ENCODE results near the gene SART1. TPM values are rescaled to one million over a fixed set of nuclear protein-coding genes. Genes with fewer than 3 reads are reported as not detected.
"Not testable (repeated sequence)": the region's sequence is repeated elsewhere in the genome, so short reads cannot be mapped to it uniquely, and the experiment has no call there.

Gene SART1
- polyA plus RNA-seq, 1 donor, result 38.1 TPM

DNA sequence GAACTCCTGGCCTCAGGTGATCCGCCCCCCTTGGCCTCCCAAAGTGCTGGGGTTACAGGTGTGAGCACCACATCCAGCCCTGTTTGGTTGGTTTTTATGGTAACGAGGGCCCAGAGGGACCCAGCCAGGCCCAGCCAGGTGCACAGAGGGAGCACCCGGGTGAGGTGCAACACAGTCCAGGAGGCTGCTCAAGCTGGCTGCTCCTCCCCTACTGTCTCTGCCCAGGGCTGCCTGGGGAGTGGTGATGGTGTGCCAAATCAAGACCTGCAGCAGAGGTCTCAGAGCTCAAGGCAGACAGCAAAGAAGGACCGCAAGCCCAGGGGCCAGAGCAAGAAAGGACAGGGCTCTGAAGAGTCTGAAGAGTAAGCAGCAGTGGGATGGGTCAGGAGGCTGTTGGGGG lies 14.9 kb upstream of the SART1 start:
- Histone ChIP-seq H3K27ac (ENCODE audit: low read length) (no peak overlapping the region), H3K4me3 (ENCODE audit: low read length) (no peak overlapping the region), H3K9me3 (ENCODE audit: control insufficient read depth, low read depth, low read length) (no peaks in the 10 kb centered on the region), H3K36me3 (ENCODE audit: control insufficient read depth, insufficient read depth, low read length) (no peaks in the 10 kb centered on the region), H3K4me1 (ENCODE audit: control insufficient read depth, insufficient read depth, low read length) (no peaks in the 10 kb centered on the region), H3K27me3 (ENCODE audit: control insufficient read depth, insufficient read depth, low read length) (peaks cover 10% of the 10 kb centered on the region)
- no CpG with 5 or more reads among the region's 4 CpGs for WGBS (ENCODE audit: insufficient coverage, low lambda C conversion rate)
- DNase-seq, result no peak

DNA sequence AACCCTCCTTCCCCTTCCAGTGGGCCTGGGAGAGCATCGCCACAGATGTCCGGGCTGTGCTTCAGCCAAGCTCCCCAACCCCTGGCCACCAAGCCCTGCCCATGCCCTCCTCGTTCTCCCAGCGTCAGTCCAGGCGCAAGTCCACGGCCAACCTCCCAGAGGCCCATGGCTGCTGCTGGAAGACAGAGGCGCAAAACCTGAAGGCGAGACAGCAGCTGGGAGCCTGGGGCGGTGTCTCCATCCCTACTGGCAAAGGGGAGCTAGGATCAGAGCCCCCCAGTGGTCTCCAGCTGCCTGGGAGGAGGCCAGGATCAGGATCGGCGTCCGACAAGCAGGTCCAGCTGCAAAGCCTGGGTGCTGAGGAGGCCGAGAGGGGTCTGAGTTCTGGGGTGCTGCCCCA lies 14.4 kb upstream of the SART1 start:
- no peaks in the 10 kb centered on the region for H3K4me1 ChIP-seq (ENCODE audit: control insufficient read depth, insufficient read depth, low read length)
- H3K4me3 ChIP-seq (ENCODE audit: low read length), result no peak overlapping the region
- no peak overlapping the region for H3K27ac ChIP-seq (ENCODE audit: low read length)
- H3K9me3 ChIP-seq (ENCODE audit: control insufficient read depth, low read depth, low read length), result no peaks in the 10 kb centered on the region
- no CpG with 5 or more reads among the region's 13 CpGs for WGBS (ENCODE audit: insufficient coverage, low lambda C conversion rate)
- DNase-seq, result no peak
- H3K36me3 ChIP-seq (ENCODE audit: control insufficient read depth, insufficient read depth, low read length), result no peaks in the 10 kb centered on the region
- peaks cover 10% of the 10 kb centered on the region for H3K27me3 ChIP-seq (ENCODE audit: control insufficient read depth, insufficient read depth, low read length)

DNA sequence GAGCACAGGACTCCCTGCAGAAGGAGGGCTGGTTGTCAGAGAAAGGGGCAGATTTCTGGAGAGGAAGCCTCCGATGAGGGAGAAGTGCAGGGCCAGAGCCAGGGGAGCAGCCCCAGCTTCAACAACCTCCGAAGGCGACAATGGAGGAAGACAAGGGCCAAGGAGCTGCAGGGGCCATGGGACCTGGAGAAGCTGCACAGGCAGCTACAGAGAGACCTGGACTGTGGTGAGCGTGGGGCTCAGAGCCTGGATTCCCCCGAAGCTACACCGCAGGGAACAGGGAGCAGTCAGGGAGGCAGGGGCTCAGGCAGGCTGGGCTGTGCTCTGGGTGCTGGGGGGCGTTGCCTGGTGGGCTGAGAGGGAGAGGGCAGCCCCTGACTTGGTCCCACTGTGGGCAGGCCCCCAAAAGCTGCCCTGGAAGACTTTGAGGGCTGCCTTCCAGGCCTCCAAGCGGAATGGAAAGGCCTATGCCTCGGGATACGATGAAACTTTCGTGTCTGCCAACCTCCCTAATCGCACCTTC lies 13.9 kb upstream of the SART1 start:
- H3K4me3 ChIP-seq (ENCODE audit: low read length), result no peak overlapping the region
- H3K36me3 ChIP-seq (ENCODE audit: control insufficient read depth, insufficient read depth, low read length), result no peaks in the 10 kb centered on the region
- WGBS (ENCODE audit: insufficient coverage, low lambda C conversion rate), result no CpG with 5 or more reads among the region's 12 CpGs
- H3K27ac ChIP-seq (ENCODE audit: low read length), result no peak overlapping the region
- no peak for DNase-seq
- peaks cover 5% of the 10 kb centered on the region for H3K27me3 ChIP-seq (ENCODE audit: control insufficient read depth, insufficient read depth, low read length)
- H3K4me1 ChIP-seq (ENCODE audit: control insufficient read depth, insufficient read depth, low read length), result no peaks in the 10 kb centered on the region
- no peaks in the 10 kb centered on the region for H3K9me3 ChIP-seq (ENCODE audit: control insufficient read depth, low read depth, low read length)

DNA sequence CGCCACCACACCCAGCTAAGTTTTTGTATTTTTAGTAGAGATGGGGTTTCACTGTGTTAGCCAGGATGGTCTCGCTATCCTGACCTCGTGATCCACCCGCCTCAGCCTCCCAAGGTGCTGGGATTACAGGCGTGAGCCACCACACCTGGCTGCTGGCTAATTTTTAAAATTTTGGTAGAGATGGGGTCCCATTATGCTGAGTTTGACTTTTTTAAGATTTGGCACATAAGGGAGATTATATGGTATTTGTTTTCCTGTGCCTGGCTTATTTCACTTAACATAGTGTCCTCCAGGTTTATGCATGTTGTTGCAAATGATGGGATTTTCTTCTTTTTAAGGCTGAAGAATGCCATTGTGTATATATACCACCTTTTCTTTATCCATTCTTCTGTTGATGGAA lies 10.8 kb upstream of the SART1 start:
- H3K36me3 ChIP-seq (ENCODE audit: control insufficient read depth, insufficient read depth, low read length); H3K9me3 ChIP-seq (ENCODE audit: control insufficient read depth, low read depth, low read length); H3K27me3 ChIP-seq (ENCODE audit: control insufficient read depth, insufficient read depth, low read length); DNase-seq; H3K4me1 ChIP-seq (ENCODE audit: control insufficient read depth, insufficient read depth, low read length); H3K4me3 ChIP-seq (ENCODE audit: low read length); H3K27ac ChIP-seq (ENCODE audit: low read length): not testable (repeated sequence)
- 100% methylated on average over 1 of the region's 5 CpGs for WGBS (ENCODE audit: insufficient coverage, low lambda C conversion rate)

DNA sequence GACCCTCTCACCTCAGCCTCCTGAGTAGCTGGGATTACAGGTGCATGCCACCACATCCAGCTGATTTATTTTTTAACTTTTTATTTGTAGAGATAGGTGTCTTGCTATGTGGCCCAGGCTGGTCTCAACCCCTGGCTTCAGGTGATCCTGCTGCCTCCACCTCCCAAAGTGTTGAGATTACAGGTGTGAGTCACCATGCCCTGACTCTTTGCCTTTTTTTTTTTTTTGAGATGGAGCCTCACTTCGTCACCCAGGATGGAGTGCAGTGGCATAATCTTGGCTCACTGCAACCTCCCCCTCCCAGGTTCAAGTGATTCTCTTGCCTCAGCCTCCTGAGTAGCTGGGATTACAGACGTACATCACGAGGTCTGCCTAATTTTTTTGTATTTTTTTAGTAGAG lies 9.9 kb upstream of the SART1 start:
- not testable (repeated sequence) for H3K36me3 ChIP-seq (ENCODE audit: control insufficient read depth, insufficient read depth, low read length); H3K4me3 ChIP-seq (ENCODE audit: low read length); H3K9me3 ChIP-seq (ENCODE audit: control insufficient read depth, low read depth, low read length); DNase-seq; H3K27ac ChIP-seq (ENCODE audit: low read length); H3K27me3 ChIP-seq (ENCODE audit: control insufficient read depth, insufficient read depth, low read length); H3K4me1 ChIP-seq (ENCODE audit: control insufficient read depth, insufficient read depth, low read length)
- WGBS (ENCODE audit: insufficient coverage, low lambda C conversion rate), result 100% methylated on average over 1 of the region's 3 CpGs

DNA sequence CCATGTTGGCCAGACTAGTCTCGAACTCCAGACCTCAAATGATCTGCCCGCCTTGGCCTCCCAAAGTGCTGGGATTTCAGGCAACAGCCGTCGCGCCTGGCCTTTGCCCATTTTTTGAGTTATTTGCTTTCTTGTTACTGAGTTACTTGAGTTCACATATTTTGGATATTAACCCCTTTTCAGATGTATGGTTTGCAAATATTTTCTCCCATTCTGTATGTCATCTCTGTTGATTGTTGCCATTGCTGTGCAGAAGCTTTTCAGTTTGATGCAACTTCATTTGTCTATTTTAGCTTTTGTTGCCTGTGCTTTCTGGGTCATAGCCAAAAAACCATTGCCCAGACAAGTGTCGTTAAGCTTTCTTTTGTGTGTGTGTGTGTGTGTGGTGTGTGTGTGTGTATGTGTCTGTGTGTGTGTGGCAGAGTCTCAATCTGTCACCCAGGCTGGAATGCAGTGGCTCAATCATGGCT lies 9.4 kb upstream of the SART1 start:
- peaks cover 5% of the 10 kb centered on the region for H3K27me3 ChIP-seq (ENCODE audit: control insufficient read depth, insufficient read depth, low read length)
- no peaks in the 10 kb centered on the region for H3K4me1 ChIP-seq (ENCODE audit: control insufficient read depth, insufficient read depth, low read length)
- H3K36me3 ChIP-seq (ENCODE audit: control insufficient read depth, insufficient read depth, low read length), result no peaks in the 10 kb centered on the region
- no CpG with 5 or more reads among the region's 6 CpGs for WGBS (ENCODE audit: insufficient coverage, low lambda C conversion rate)
- no peak overlapping the region for H3K4me3 ChIP-seq (ENCODE audit: low read length)
- H3K9me3 ChIP-seq (ENCODE audit: control insufficient read depth, low read depth, low read length), result peaks cover 4% of the 10 kb centered on the region
- no peak overlapping the region for H3K27ac ChIP-seq (ENCODE audit: low read length)
- DNase-seq, result no peak

DNA sequence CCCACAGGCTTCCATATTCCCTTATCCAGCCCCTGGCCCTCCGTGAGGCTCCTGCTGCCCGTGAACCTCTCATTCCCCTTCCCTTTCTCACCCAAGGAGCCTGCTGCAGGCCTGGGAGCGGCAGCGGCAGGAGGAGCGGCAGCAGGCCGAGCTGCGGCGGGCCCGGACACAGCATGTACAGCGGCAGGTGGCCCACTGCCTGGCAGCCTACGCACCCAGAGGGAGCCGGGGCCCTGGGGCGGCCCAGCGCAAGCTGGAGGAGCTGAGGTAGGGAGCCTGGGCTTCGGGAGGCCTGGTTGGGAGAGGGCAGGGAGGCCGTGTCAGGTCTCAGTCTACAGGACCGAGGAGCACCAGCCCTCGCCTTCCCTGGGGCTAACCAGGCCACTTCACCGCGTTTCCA lies 8.1 kb upstream of the SART1 start:
- no CpG with 5 or more reads among the region's 20 CpGs for WGBS (ENCODE audit: insufficient coverage, low lambda C conversion rate)
- no peaks in the 10 kb centered on the region for H3K36me3 ChIP-seq (ENCODE audit: control insufficient read depth, insufficient read depth, low read length)
- DNase-seq, result no peak
- H3K27ac ChIP-seq (ENCODE audit: low read length), result no peak overlapping the region
- H3K9me3 ChIP-seq (ENCODE audit: control insufficient read depth, low read depth, low read length), result peaks cover 4% of the 10 kb centered on the region
- no peaks in the 10 kb centered on the region for H3K27me3 ChIP-seq (ENCODE audit: control insufficient read depth, insufficient read depth, low read length)
- H3K4me3 ChIP-seq (ENCODE audit: low read length), result no peak overlapping the region
- no peaks in the 10 kb centered on the region for H3K4me1 ChIP-seq (ENCODE audit: control insufficient read depth, insufficient read depth, low read length)

DNA sequence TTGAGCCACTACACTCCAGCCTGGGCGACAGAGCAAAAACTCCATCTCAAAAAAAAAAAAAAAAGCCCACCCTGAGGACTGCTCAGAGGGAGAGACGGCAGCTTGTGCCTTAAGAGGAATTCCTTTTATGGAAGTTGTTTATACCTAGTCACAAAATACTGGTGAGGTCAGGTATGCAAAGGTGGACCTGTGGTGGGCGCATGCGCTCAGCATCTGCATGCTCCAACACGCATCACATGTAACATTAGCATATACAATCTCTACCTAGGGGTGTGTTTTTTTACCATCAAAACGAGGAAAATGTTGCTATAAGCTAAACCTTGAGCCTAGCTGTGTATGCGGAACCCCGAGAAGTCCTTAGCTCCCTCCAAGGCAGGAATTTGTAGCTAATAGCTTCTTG lies 6.8 kb upstream of the SART1 start:
- Histone ChIP-seq H3K27ac (ENCODE audit: low read length) (no peak overlapping the region), H3K4me3 (ENCODE audit: low read length) (no peak overlapping the region), H3K9me3 (ENCODE audit: control insufficient read depth, low read depth, low read length) (peaks cover 4% of the 10 kb centered on the region), H3K36me3 (ENCODE audit: control insufficient read depth, insufficient read depth, low read length) (no peaks in the 10 kb centered on the region), H3K4me1 (ENCODE audit: control insufficient read depth, insufficient read depth, low read length) (no peaks in the 10 kb centered on the region), H3K27me3 (ENCODE audit: control insufficient read depth, insufficient read depth, low read length) (no peaks in the 10 kb centered on the region)
- DNase-seq, result no peak
- no CpG with 5 or more reads among the region's 8 CpGs for WGBS (ENCODE audit: insufficient coverage, low lambda C conversion rate)

DNA sequence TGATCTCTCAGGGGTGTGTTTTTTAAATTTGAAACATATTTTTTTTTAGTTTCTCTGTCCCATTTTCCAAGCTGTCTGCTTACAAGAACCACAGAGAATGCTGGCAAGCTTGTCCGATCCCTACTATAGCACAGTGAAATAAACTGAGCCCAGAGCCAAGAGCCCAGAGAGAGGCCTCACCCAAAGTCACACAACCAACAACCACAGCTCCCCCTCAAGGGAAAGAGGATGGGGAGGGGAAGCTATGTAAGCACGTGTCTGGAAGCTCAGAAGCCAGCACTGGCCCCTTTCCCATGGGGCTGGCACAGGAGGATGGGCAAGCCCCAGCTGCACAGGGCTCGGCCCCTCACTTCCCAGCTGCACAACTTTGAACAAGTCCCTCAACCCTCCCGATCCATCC lies 3.2 kb upstream of the SART1 start:
- no CpG with 5 or more reads among the region's 4 CpGs for WGBS (ENCODE audit: insufficient coverage, low lambda C conversion rate)
- peaks cover 10% of the 10 kb centered on the region for H3K4me1 ChIP-seq (ENCODE audit: control insufficient read depth, insufficient read depth, low read length)
- H3K36me3 ChIP-seq (ENCODE audit: control insufficient read depth, insufficient read depth, low read length), result no peaks in the 10 kb centered on the region
- H3K9me3 ChIP-seq (ENCODE audit: control insufficient read depth, low read depth, low read length), result peaks cover 3% of the 10 kb centered on the region
- H3K27ac ChIP-seq (ENCODE audit: low read length), result no peak overlapping the region
- no peak overlapping the region for H3K4me3 ChIP-seq (ENCODE audit: low read length)
- no peak for DNase-seq
- H3K27me3 ChIP-seq (ENCODE audit: control insufficient read depth, insufficient read depth, low read length), result no peaks in the 10 kb centered on the region

DNA sequence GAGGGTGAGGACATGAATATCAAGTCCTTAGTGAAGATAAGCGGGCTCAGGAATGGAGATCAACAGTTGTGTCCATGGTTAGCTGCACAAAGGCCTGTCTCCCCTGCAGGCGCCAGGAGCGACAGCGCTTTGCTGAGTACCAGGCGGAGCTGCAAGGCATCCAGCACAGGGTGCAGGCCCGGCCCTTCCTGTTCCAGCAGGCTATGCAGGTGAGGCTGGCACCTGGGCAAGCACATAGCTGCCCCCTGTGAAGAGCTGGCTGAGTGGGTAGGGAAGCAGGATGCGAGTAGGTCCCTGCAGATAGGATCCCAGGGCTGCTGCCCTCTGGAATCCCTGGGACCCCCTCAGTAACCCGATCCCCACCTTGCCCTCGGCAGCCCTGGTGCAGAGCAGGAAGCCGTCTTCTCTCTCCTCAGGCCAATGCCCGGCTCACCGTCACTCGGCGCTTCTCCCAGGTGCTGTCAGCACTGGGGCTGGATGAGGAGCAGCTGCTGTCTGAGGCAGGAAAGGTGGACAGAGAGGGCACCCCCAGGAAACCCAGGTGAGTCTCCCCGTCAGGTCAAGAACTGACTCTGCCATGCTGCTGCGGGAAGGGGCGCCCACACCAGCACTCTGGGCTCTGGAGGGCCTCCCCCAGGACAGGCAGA lies 2.6 kb upstream of the SART1 start:
- DNase-seq, result no peak
- Histone ChIP-seq H3K9me3 (ENCODE audit: control insufficient read depth, low read depth, low read length) (no peaks in the 10 kb centered on the region), H3K36me3 (ENCODE audit: control insufficient read depth, insufficient read depth, low read length) (peaks cover 3% of the 10 kb centered on the region), H3K27me3 (ENCODE audit: control insufficient read depth, insufficient read depth, low read length) (no peaks in the 10 kb centered on the region), H3K4me1 (ENCODE audit: control insufficient read depth, insufficient read depth, low read length) (peaks cover 10% of the 10 kb centered on the region), H3K27ac (ENCODE audit: low read length) (no peak overlapping the region), H3K4me3 (ENCODE audit: low read length) (no peak overlapping the region)
- WGBS (ENCODE audit: insufficient coverage, low lambda C conversion rate), result no CpG with 5 or more reads among the region's 17 CpGs

DNA sequence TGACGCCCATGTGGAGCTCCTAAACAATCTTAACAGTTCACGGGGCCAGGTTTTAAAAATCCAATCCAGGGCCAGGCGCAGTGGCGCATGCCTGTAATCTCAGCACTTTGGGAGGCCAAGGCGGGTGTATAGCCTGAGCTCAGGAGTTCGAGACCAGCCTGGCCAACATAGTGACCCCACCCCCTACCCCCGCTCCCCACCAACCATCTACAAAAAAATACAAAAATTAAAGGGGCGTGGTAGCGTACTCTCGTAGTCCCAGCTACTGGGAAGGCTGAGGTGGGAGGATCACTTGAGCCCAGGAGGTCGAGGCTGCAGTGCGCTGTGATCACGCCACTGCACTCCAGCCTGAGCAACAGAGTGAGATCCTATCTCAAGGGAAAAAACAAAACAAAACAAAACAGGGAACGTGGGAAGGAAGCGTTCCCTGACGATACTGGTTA lies 689 bp upstream of the SART1 start:
- no peak for DNase-seq

More for the DNA sequence above, 689 bp upstream of the SART1 start:
- H3K27ac ChIP-seq (ENCODE audit: low read length), result peak overlapping the region; percentile 97
- H3K36me3 ChIP-seq (ENCODE audit: control insufficient read depth, insufficient read depth, low read length), result peaks cover 23% of the 10 kb centered on the region
- no peaks in the 10 kb centered on the region for H3K27me3 ChIP-seq (ENCODE audit: control insufficient read depth, insufficient read depth, low read length)
- no CpG with 5 or more reads among the region's 16 CpGs for WGBS (ENCODE audit: insufficient coverage, low lambda C conversion rate)
- peak overlapping the region; percentile 95 for H3K4me3 ChIP-seq (ENCODE audit: low read length)
- no peaks in the 10 kb centered on the region for H3K9me3 ChIP-seq (ENCODE audit: control insufficient read depth, low read depth, low read length)
- H3K4me1 ChIP-seq (ENCODE audit: control insufficient read depth, insufficient read depth, low read length), result peaks cover 10% of the 10 kb centered on the region
